ENCODE results near the gene HOATZ.

DNA sequence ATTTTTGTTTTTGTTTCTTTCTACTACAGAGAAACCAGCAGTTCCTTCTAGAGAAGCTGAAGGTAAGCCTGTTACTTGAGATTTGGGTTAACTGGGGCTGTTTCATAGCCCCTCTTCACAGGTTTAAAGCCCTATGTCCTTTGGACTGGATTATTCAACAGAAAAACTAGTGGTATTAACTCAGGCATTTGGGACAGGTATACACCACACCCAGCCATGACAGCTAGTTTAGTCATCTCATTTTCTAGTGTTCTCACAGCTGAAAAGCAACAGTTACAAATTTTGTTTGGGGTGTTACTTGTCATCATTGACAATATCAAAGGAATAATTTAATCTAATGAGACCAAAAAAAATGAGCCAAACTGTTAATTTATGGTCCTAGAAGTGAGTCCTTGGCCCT is 40.0 kb downstream of the HOATZ start:
- TF ChIP-seq, protein P1, sequence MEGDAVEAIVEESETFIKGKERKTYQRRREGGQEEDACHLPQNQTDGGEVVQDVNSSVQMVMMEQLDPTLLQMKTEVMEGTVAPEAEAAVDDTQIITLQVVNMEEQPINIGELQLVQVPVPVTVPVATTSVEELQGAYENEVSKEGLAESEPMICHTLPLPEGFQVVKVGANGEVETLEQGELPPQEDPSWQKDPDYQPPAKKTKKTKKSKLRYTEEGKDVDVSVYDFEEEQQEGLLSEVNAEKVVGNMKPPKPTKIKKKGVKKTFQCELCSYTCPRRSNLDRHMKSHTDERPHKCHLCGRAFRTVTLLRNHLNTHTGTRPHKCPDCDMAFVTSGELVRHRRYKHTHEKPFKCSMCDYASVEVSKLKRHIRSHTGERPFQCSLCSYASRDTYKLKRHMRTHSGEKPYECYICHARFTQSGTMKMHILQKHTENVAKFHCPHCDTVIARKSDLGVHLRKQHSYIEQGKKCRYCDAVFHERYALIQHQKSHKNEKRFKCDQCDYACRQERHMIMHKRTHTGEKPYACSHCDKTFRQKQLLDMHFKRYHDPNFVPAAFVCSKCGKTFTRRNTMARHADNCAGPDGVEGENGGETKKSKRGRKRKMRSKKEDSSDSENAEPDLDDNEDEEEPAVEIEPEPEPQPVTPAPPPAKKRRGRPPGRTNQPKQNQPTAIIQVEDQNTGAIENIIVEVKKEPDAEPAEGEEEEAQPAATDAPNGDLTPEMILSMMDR (IDR thresholded peaks at IDR 0.05), result no peak
- TF ChIP-seq POLR2A (IDR thresholded peaks at IDR 0.05), result no peak

Data from gastroesophageal sphincter (tissue), 3 donors.